Adrenal gland (tissue), 12 donors: Measurements from ENCODE around the gene NOP56. TPM values are rescaled to one million over a fixed set of nuclear protein-coding genes. Genes with fewer than 3 reads are reported as not detected.

Source experiments
- DNase-seq, 7 donors: peaks; one replicate each; pipeline ENCODE4 v3.0.0-alpha.2; 2019 to 2020
- H3K27ac ChIP-seq, 5 donors: fragments of 200-600 bp; sonication (generic) in 4 of 5; 1 replicate in 3 of 5; 2 replicates in 2 of 5; pipeline versions ENCODE4 v1.5.1 to v1.8.0; 2016 to 2020; ENCODE audit warnings: mild to moderate bottlenecking in 1 of 5
- H3K27me3 ChIP-seq: fragments of 200-600 bp; 2 replicates; pipeline ENCODE4 v1.8.0; 2021
- H3K36me3 ChIP-seq, 2 donors: fragments of 200-600 bp; replicated peaks in 1 of 2; 1 replicate in 1 of 2; 2 replicates in 1 of 2; pipeline versions ENCODE4 v1.5.1 to v1.8.0; 2018 to 2022
- H3K4me1 ChIP-seq, 2 donors: fragments of 200-600 bp; replicated peaks in 1 of 2; 1 replicate in 1 of 2; 2 replicates in 1 of 2; pipeline versions ENCODE4 v1.5.1 to v1.8.0; 2018 to 2021
- H3K4me3 ChIP-seq, 4 donors: fragments of 200-600 bp; sonication (generic) in 3 of 4; one replicate each; pipeline ENCODE4 v1.5.1; 2016 to 2018
- H3K9me3 ChIP-seq, 3 donors: fragments of 200-600 bp; sonication (generic) in 1 of 3; replicated peaks in 1 of 3; 1 replicate in 2 of 3; 2 replicates in 1 of 3; pipeline versions ENCODE4 v1.5.1 to v1.8.0; 2016 to 2021
- CTCF ChIP-seq, 6 experiments: fragments of 450-650 bp in 4 of 6; fragments of 200-600 bp in 2 of 6; sonication (generic) in 1 of 6; IDR thresholded peaks; 1 replicate in 5 of 6; 2 replicates in 1 of 6; pipeline versions ENCODE4 v1.5.1 to v1.8.0; 2016 to 2021; ENCODE audit warnings: antibody characterized with exemption in 6 of 6, mild to moderate bottlenecking in 2 of 6, moderate library complexity in 1 of 6
- POLR2A ChIP-seq, 2 donors: fragments of 450-650 bp; IDR thresholded peaks; one replicate each; pipeline ENCODE4 v1.6.1; 2017; ENCODE audit warnings: antibody characterized with exemption in 2 of 2, mild to moderate bottlenecking in 2 of 2, moderate library complexity in 1 of 2
- WGBS, 4 donors: extraction: QIAGEN DNeasy Blood & Tissue Kit in 2 of 4; methylation state at CpG; one replicate each; pipeline versions ENCODE4 v1.1.5 to v1.1.7; 2013 to 2017; 5-methylcytosine and 5-hydroxymethylcytosine counted together
- intact Hi-C, 2 donors: fragments of 100-400 bp; cut with DNase I; formaldehyde crosslinking; loops; one replicate each; pipeline versions ENCODE4 v1.14.1 to v1.15.0; 2022 to 2023
- polyA plus RNA-seq, 3 donors: library from polyadenylated mRNA; stranded (reverse); fragments of 200-250 nt in 2 of 3; fragments of 350-450 nt in 1 of 3; fragmentation: Illumina TruSeq in 1 of 3; extraction: RNeasy Lipid Tissue Mini Kit (QIAGEN cat#74804) in 1 of 3; gene quantifications; one replicate each; pipeline ENCODE4 v1.2.3, GENCODE V29; 2013 to 2014
- total RNA-seq, 9 donors: library from RNA; depleted of rRNA in 4 of 9; stranded (reverse); fragments of >200 nt in 4 of 9; fragments of 120-200 nt in 1 of 9; fragmentation: NEBNext Ultra II Directional in 1 of 9; extraction: Animal tissue kit (Norgen Biotek cat#: 25700) in 1 of 9; gene quantifications; one replicate each; pipeline versions ENCODE4 v1.1.0 to v1.2.4, GENCODE V29; 2013 to 2023
- donor health status: healthy with polysubstance abuse.
- donor health status: Bipolar disorder and iron deficiency.
- donor health status: DM: yes; HTN: yes; CAD: no.
- donor health status: DM: no; HTN: no; CAD: no.
- donor health status: DM: no; HTN: no; CAD: no.
- donor health status: DM: yes; HTN: yes; CAD: no.

The NOP56 gene
- total and polyA plus RNA-seq, 12 donors: 52.5 to 181 (median 91.3) TPM

GRCh38 chr20:2691663-2692035 lies 39.2 kb downstream of the NOP56 start:
- H3K27me3 ChIP-seq: peaks cover 2% of the 10 kb centered on the region
- peak overlapping the region in 2 of 5 donors; percentile 79 to 87 for H3K27ac ChIP-seq
- no peaks in the 10 kb centered on the region for H3K36me3 ChIP-seq
- DNase-seq: no peak
- peaks cover 0 to 3% of the 10 kb centered on the region in 2 donors for H3K4me1 ChIP-seq
- intact Hi-C loops: no loop called here
- H3K4me3 ChIP-seq: peak overlapping the region in 1 of 4 donors; percentile 54
- TF ChIP-seq CTCF (IDR thresholded peaks at IDR 0.05): no peak
- TF ChIP-seq POLR2A (IDR thresholded peaks at IDR 0.05): no peak
- WGBS, 4 donors: 68 to 76% (median 71%) methylated on average over 10 of the region's 10 CpGs
- no peaks in the 10 kb centered on the region for H3K9me3 ChIP-seq

- no peak for TF ChIP-seq CTCF (IDR thresholded peaks at IDR 0.05)
- TF ChIP-seq POLR2A (IDR thresholded peaks at IDR 0.05): peak; percentile 31 to 45
- WGBS, 4 donors: 3 to 10% (median 6%) methylated on average over 7 to 92 of the region's 106 CpGs
- Histone ChIP-seq H3K27ac (peak within 1 kb of the TSS in 3 of 5 donors; percentile 35 to 87 (median 79)), H3K36me3 (no peaks in the 10 kb centered on the region), H3K4me3 (peak within 1 kb of the TSS in 2 of 4 donors; percentile 25 to 54), H3K4me1 (peaks cover 0 to 3% of the 10 kb centered on the region in 2 donors), H3K27me3 (no peaks in the 10 kb centered on the region), H3K9me3 (no peaks in the 10 kb centered on the region)
- DNase-seq: peak; percentile 56 to 80 (median 72)
- intact Hi-C loops: no loop called here
These were observed 39.8 kb downstream of the NOP56 start, which contains the start of gene EBF4 for GRCh38 chr20:2692036-2692885. Gene EBF4, plus strand, starts transcription at chr20:2692780. Its CDS starts 866 bp downstream, at chr20:2693646.

DNA sequence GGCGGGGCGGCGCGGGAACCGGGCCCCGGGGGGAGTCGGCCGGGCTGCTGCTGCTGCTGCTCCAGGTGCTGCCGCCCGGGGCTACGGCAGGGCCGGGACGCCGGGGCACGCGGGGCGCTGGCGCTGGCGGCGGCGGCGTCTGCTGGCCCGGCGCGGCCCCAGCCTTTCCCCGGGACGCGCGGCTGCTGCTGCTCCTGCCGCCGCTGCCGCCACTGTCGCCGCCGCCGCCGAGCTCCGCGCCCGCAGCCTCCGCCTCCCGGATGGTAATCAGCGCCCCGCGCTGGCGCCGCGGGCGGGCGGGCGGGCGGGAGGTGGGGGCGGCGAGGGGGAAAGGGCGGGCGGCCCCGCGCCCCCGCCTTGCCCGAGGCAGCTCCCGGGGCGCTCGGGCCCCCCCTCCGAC lies 40.5 kb downstream of the NOP56 start:
- no peaks in the 10 kb centered on the region for H3K36me3 ChIP-seq
- no peak for TF ChIP-seq POLR2A (IDR thresholded peaks at IDR 0.05)
- TF ChIP-seq CTCF (IDR thresholded peaks at IDR 0.05): no peak
- H3K27ac ChIP-seq: peak overlapping the region in 1 of 5 donors; percentile 87
- H3K27me3 ChIP-seq: no peaks in the 10 kb centered on the region
- WGBS, 4 donors: 2% methylated on average over 25 to 59 of the region's 64 CpGs; no CpG with 5 or more reads in 2 of the 4 donors
- peak overlapping the region in 1 of 4 donors; percentile 54 for H3K4me3 ChIP-seq
- intact Hi-C loops: no loop called here
- H3K9me3 ChIP-seq: no peaks in the 10 kb centered on the region
- H3K4me1 ChIP-seq: peaks cover 0 to 3% of the 10 kb centered on the region in 2 donors
- DNase-seq: peak in 1 of 7 donors; percentile 37

DNA sequence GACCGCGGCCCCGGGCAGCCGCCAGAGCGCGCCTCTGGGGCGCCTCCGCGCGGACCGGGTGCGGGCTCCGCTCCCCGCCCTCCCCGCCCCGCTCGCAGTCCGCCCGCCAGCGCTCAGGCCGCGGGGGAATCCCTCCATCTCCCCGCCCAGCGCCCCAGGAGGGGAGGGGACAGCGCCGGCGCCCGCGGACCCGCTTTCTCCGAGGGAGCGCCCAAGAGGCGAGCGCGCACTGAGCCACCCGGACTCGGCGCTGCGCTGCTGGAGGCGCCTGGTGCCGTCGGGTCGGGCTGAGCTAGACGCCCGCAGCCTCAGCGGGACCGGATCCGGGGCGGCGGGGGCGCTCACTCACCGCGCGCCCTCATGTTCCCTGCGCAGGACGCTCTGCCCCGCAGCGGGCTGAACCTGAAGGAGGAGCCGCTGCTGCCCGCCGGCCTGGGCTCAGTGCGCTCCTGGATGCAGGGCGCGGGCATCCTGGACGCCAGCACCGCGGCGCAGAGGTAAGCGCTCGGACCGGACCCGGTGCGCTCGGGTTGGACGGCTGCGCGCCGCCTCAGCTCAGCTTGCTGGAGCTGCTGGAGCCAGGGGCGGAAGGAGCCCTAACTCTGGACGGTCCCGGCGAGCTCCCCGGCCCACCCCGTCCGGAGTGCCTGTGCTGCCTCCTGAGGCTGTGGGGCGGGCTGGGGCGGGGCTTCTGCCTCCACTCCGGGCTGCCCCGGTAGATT lies 41.0 kb downstream of the NOP56 start:
- H3K27ac ChIP-seq: peak overlapping the region in 1 of 5 donors; percentile 87
- peak overlapping the region in 1 of 4 donors; percentile 54 for H3K4me3 ChIP-seq
- intact Hi-C loops: no loop called here
- 3 to 10% (median 3%) methylated on average over 2 to 88 of the region's 89 CpGs; no CpG with 5 or more reads in 1 of the 4 donors for WGBS, 4 donors
- DNase-seq: peak in 4 of 7 donors; percentile 19 to 51 (median 34)
- no peaks in the 10 kb centered on the region for H3K27me3 ChIP-seq
- no peaks in the 10 kb centered on the region for H3K36me3 ChIP-seq
- no peak for TF ChIP-seq CTCF (IDR thresholded peaks at IDR 0.05)
- no peak for TF ChIP-seq POLR2A (IDR thresholded peaks at IDR 0.05)
- no peaks in the 10 kb centered on the region for H3K9me3 ChIP-seq
- peaks cover 0 to 3% of the 10 kb centered on the region in 2 donors for H3K4me1 ChIP-seq
